HCT116 (cell line): ENCODE data around the gene PSAP.

Experiments
- CEBPB ChIP-seq: IDR thresholded peaks from 2 replicates; pipeline ENCODE4 v1.6.1; 2012; ENCODE audit warnings: low read depth
- CTCF ChIP-seq, 3 experiments: fragments of 200-600 bp in 1 of 3; sonication (generic) in 1 of 3; IDR thresholded peaks in 2 of 3; conservative IDR thresholded peaks in 1 of 3; 2 replicates each; pipeline ENCODE4 v1.5.1; 2012 to 2017; ENCODE audit warnings: low read depth in 2 of 3, low read length in 2 of 3, antibody characterized with exemption in 1 of 3, borderline replicate concordance in 1 of 3, control low read depth in 1 of 3, mild to moderate bottlenecking in 1 of 3, mixed read lengths in 1 of 3, mixed run types in 1 of 3, moderate library complexity in 1 of 3; ENCODE audit not compliant: insufficient read depth in 1 of 3
- EGR1 ChIP-seq: IDR thresholded peaks from 2 replicates; pipeline ENCODE4 v1.6.1; 2012; ENCODE audit warnings: low read depth
- EZH2 ChIP-seq: fragments of 200-600 bp; sonication (generic); IDR thresholded peaks from 2 replicates; pipeline ENCODE4 v1.6.1; 2017; ENCODE audit warnings: antibody characterized with exemption, mixed run types
- EZH2phosphoT487 ChIP-seq: fragments of 200-600 bp; IDR thresholded peaks from 2 replicates; pipeline ENCODE4 v1.6.1; 2018; ENCODE audit warnings: antibody characterized with exemption, borderline replicate concordance
- JUND ChIP-seq: IDR thresholded peaks from 2 replicates; pipeline ENCODE4 v1.6.1; 2012
- MAX ChIP-seq: IDR thresholded peaks from 2 replicates; pipeline ENCODE4 v1.6.1; 2012
- POLR2A ChIP-seq: IDR thresholded peaks from 2 replicates; pipeline ENCODE4 v1.7.0; 2011; ENCODE audit warnings: borderline replicate concordance; ENCODE audit not compliant: insufficient read depth, insufficient read length; ENCODE audit errors: extremely low read depth
- POLR2AphosphoS5 ChIP-seq: IDR thresholded peaks from 2 replicates; pipeline ENCODE4 v1.6.1; 2011; ENCODE audit warnings: mild to moderate bottlenecking, low read depth, low read length, moderate library complexity
- REST ChIP-seq: IDR thresholded peaks from 2 replicates; pipeline ENCODE4 v1.6.1; 2012; ENCODE audit warnings: low read depth
- SP1 ChIP-seq: IDR thresholded peaks from 2 replicates; pipeline ENCODE4 v1.6.1; 2012; ENCODE audit warnings: low read depth
- TCF7L2 ChIP-seq: IDR thresholded peaks from 2 replicates; pipeline ENCODE4 v1.7.0; 2011; ENCODE audit warnings: borderline replicate concordance, inconsistent platforms; ENCODE audit not compliant: insufficient read depth, insufficient read length; ENCODE audit errors: extremely low read depth
- YY1 ChIP-seq: IDR thresholded peaks from 2 replicates; pipeline ENCODE4 v1.6.1; 2011; ENCODE audit warnings: low read length, low read depth, moderate library complexity, mild to moderate bottlenecking; ENCODE audit not compliant: insufficient replicate concordance; ENCODE audit errors: extremely low read depth
- ZFX ChIP-seq: fragments of 450-650 bp; IDR thresholded peaks from 2 replicates; pipeline ENCODE4 v1.6.1; 2017

GRCh38 chr10:71844084-71844483 is 7.0 kb downstream of the PSAP start:
- TF ChIP-seq CTCF (IDR thresholded peaks at IDR 0.05 in 2 of 3, conservative IDR thresholded peaks at IDR 0.05 in 1 of 3; ENCODE audit: borderline replicate concordance in 1 of 3, insufficient read depth in 1 of 3, low read depth in 2 of 3, low read length in 2 of 3) (no peak), JUND (no peak), ZFX (no peak), REST (no peak), CEBPB (no peak), POLR2A (no peak), SP1 (no peak), POLR2AphosphoS5 (no peak), EZH2phosphoT487 (no peak), EZH2 (no peak), MAX (no peak), TCF7L2 (no peak), EGR1 (no peak), YY1 (no peak)
